GM19324 (cell line): Measurements from ENCODE around the gene VAV1.
"Not testable (repeated sequence)": the region's sequence is repeated elsewhere in the genome, so short reads cannot be mapped to it uniquely, and the experiment has no call there.

ENCODE experiments used
- ATAC-seq: cut with Tn5 transposase; IDR thresholded peaks from one replicate; pipeline ENCODE4 v1.9.1; 2021; ENCODE audit warnings: mild to moderate bottlenecking, moderate library complexity; ENCODE audit not compliant: unreplicated experiment, low FRiP score

VAV1 gene

DNA sequence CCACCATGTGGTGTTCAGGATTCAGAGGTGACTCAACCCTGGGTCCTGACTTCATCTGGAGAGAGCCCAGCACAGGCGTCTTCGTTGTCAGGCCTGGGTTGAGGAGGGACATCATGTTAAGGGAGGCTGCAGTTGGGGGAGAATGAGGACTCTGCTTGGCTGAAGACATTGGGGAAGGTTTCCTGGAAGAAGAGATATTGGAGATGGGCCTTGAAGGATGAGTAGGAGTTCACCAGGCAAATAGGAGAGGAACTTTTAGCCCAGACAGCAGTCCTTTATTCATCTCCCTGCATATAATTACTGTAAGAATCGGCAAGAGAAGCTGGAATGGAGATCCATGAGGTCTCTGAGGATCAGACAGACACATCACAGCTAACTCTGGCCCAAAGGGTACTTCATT is 38.9 kb downstream of the VAV1 start:
- no peak for ATAC-seq

- no peak for ATAC-seq
These were observed 39.4 kb downstream of the VAV1 start for GRCh38 chr19:6811906-6812305.

DNA sequence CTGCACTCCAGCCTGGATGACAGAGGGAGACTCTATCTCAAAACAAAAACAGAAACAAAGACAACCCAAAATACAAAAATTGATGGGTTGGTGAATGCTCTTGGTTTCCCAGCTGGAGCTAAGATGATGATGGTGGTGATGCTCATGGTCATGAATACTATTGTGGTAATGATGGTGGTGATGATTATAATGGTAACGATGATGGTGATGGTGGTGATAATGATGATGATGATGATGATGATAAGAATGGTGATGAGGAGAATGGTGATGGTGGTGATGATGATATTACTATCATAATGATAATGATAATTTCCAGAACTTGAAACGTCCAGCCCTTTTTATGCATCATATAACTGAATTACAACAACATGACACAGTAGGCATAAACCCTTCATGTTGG is 40.1 kb downstream of the VAV1 start:
- no peak for ATAC-seq

DNA sequence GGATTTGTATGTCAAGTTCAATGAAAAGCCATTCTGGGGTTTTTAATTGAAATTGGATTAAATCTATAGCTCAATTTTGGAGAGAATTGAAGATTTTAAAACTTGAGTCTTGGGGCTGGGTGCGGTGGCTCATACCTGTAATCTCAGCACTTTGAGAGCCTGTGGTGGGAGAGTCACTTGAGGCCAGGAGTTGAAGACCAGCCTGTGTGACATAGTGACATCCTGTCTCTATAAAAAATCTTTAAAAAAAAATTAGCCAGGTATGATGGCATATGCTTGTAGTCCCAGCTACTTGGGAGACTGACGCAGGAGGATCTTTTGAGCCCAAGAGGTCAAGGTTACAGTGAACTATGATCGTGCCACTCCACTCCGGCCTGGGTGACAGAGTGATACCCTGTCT is 41.2 kb downstream of the VAV1 start:
- no peak for ATAC-seq

- no peak for ATAC-seq
These were observed 44.7 kb downstream of the VAV1 start for GRCh38 chr19:6817179-6817578.

DNA sequence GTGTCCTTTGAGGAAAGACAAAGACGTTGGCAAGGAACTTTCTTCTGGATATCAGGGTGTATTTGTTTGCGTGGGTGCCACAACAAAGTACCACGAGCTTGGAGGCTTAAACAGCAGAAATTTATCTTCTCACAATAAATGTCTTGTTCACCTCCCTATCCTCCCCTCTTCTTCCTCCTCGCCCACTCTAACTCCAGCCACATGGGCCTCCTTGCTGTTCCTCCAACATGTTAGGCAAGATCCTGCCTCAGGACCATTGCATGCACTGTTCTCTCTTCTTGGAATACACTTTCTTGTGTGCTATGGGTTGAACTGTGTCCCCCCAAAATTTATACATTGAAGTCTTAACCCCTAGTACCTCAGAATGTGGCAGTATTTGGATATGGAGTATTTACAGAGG is 45.7 kb downstream of the VAV1 start:
- ATAC-seq: no peak

- ATAC-seq: no peak
These were observed 46.8 kb downstream of the VAV1 start for GRCh38 chr19:6819323-6819722.

DNA sequence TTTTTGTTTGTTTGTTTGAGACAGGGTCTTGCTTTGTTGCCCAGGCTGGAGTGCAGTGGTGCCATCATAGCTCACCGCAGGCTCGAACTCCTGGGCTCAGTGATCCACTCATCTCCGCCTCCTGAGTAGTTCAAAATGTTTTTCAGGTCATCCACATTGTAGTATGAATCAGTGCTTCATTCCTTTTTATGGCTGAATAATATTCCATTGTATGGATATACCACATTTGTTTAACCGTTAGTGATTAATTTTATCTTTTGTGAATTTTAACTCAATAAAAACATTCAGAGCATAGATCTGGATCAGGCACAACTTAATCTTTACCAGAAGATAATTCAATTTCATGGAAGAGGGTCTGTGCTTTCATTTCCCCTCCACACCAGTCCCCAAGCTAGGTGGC is 47.7 kb downstream of the VAV1 start:
- ATAC-seq: no peak

- no peak for ATAC-seq
These were observed 49.3 kb downstream of the VAV1 start for GRCh38 chr19:6821639-6822310.

- no peak for ATAC-seq
These were observed 49.8 kb downstream of the VAV1 start for GRCh38 chr19:6822311-6822670.

DNA sequence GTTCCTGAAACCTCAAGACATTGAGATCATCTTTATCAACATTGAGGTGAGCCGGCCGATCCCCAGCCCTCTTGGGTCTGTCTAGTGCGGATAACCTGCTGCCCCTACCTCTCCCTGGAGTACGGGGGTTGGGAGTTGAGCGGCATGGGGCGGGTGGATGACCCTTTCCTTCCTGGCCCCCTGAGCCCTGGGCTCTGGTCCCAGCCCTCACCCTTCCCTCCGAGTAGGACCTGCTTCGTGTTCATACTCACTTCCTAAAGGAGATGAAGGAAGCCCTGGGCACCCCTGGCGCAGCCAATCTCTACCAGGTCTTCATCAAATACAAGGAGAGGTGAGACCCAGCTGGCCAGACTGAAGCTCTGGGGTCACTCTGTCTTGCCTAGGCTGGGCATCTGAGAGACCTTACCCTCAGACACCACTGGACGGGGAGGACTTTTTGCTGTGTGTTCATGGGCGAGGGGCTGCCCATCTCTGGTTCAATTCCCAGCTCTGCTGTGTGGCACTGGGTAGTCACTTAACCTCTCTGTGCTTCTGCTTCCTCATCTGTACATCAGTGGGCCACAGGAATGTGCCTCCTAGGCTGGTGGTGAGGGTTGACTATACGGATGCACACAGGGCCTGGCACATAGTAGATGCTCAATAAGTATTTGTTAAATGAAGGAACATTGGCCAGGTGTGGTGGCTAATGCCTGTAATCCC is 52.7 kb downstream of the VAV1 start:
- ATAC-seq: no peak

GRCh38 chr19:6826281-6826920 is 53.9 kb downstream of the VAV1 start:
- no peak for ATAC-seq

DNA sequence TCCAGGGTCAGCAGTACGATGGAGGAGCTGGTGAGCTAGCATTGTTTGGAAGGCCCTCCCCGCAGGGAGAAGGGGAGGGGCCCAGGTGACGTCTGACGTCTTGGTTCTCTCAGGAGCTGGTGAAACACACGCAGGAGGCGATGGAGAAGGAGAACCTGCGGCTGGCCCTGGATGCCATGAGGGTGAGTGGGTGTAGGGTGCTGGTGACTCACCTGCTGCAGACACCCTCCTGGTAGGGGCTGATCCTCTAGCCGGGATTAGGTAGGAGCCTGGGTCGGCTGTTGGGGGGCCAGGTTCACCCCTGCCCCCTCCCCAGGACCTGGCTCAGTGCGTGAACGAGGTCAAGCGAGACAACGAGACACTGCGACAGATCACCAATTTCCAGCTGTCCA is 55.8 kb downstream of the VAV1 start:
- no peak for ATAC-seq

DNA sequence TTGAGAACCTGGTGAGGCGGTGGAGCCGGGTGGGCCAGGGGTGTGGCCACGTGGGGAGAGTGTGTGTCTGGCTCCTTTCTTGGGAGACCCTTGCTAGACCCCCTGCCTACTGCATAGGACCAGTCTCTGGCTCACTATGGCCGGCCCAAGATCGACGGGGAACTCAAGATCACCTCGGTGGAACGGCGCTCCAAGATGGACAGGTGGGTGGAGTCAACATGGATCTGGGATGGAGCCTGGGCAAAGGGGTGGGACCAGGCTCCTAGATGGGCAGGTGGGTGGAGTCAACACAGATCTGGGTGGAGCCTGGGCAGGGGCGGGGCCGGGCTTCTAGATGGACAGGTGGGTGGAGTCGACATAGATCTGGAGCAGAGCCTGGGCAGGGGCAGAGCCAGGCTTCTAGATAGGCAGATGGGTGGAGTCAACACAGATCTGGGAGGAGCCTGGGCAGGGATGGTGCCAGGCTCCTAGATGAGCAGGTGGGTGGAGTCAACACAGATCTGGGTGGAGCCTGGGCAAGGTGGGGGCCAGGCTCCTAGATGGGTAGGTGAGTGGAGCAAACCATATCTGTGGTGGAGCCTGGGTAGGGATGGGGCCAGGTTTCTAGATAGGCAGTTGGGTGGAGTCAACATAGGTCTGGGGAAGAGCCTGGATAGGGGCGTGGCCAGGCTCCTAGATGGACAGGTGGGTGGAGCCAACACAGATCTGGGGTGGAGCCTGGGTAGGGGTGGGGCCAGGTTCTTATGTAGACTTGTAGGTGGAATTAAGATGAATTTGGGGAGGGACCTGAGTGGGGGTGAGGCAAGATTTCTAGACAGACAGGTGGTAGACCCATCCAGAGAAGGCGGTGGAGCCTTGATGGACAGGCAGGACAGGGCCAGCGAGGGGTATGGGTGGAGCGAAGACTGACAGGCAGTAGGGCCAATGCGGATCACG is 56.5 kb downstream of the VAV1 start:
- ATAC-seq: no peak

- ATAC-seq: not testable (repeated sequence)
These were observed 57.3 kb downstream of the VAV1 start for GRCh38 chr19:6829829-6830228.

GRCh38 chr19:6831084-6831483 is 58.6 kb downstream of the VAV1 start:
- not testable (repeated sequence) for ATAC-seq

GRCh38 chr19:6832412-6832811 is 59.9 kb downstream of the VAV1 start:
- no peak for ATAC-seq

GRCh38 chr19:6833166-6833790 is 60.8 kb downstream of the VAV1 start:
- no peak for ATAC-seq

DNA sequence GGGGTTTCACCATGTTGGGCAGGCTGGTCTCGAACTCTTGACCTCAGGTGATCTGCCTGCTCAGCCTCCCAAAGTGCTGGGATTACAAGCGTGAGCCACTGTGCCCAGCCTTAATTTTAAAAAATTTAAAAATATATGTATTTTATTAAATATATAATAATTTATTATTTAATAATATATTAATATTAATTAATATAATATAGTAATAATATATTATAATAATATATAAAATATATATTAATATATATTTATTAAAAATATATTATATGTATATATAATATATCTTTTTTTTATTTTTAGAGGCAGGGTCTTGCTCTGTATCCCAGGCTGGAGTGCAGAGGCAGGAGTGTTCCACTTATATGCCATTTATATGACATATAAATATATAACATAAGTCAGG is 61.9 kb downstream of the VAV1 start:
- ATAC-seq: no peak

GRCh38 chr19:6835501-6835900 is 63.0 kb downstream of the VAV1 start:
- ATAC-seq: no peak
